Measurements from ENCODE around the gene NNT.

DNA sequence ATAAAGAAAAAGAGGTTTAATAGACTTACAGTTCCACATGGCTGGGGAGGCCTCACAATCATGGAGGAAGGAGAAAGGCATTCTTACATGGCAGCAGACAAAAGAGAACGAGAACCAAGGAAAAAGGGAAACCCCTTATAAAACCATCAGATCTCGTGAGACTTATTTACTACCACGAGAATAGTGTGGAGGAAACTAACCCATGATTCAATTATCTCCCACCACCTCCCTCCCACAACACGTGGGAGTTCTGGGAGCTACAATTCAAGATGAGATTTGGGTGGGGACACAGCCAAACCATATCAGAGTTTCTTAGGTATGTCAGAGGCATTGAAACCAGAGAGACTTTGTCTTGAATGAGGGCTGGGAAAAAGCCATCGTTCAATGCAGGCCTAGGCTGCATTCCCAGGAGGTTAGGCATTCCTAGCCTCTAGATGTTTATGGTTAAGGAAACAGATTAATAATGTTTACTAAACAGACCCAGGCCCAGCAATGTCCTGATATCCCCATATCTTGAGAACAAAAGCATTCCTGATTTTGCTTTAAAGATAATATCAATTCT, 38.6 kb upstream of the NNT start:
- TF ChIP-seq, protein P1, sequence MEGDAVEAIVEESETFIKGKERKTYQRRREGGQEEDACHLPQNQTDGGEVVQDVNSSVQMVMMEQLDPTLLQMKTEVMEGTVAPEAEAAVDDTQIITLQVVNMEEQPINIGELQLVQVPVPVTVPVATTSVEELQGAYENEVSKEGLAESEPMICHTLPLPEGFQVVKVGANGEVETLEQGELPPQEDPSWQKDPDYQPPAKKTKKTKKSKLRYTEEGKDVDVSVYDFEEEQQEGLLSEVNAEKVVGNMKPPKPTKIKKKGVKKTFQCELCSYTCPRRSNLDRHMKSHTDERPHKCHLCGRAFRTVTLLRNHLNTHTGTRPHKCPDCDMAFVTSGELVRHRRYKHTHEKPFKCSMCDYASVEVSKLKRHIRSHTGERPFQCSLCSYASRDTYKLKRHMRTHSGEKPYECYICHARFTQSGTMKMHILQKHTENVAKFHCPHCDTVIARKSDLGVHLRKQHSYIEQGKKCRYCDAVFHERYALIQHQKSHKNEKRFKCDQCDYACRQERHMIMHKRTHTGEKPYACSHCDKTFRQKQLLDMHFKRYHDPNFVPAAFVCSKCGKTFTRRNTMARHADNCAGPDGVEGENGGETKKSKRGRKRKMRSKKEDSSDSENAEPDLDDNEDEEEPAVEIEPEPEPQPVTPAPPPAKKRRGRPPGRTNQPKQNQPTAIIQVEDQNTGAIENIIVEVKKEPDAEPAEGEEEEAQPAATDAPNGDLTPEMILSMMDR (IDR thresholded peaks at IDR 0.05): no peak
- TF ChIP-seq POLR2A (IDR thresholded peaks at IDR 0.05): no peak
